ENCODE measurements around the gene COQ10A. TPM values are rescaled to one million over a fixed set of nuclear protein-coding genes. Genes with fewer than 3 reads are reported as not detected.
A peak's percentile ranks its signal among the peaks of the same experiment; 100 is the strongest.

COQ10A gene
- total and polyA plus RNA-seq, 11 donors: 45.7 to 250 (median 129) TPM

GRCh38 chr12:56223571-56224101, 43.1 kb upstream of the COQ10A start:
- DNase-seq: no peak
- Histone ChIP-seq H3K27me3 (no peaks in the 10 kb centered on the region), H3K36me3 (peaks cover 0 to 17% (median 8%) of the 10 kb centered on the region in 9 donors), H3K4me3 (peak overlapping the region in 10 of 12 donors; percentile 57 to 97 (median 66)), H3K27ac (peak overlapping the region; percentile 19 to 98 (median 86)), H3K4me1 (peaks cover 8 to 51% (median 41%) of the 10 kb centered on the region in 12 donors), H3K9me3 (no peaks in the 10 kb centered on the region)
- intact Hi-C loops (cut with DNase I): loop anchor here in 9 of 10 donors (1.0 to 10.0 kb wide), 11 partner anchors 30 to 241 kb away; partner anchors contain the start of genes ANKRD52 (in 6 of the 9), ZC3H10 (in 6 of the 9), CS (in 1 of the 9) and ESYT1 (in 1 of the 9)
- TF ChIP-seq CTCF (IDR thresholded peaks at IDR 0.05) (no peak), POLR2A (IDR thresholded peaks at IDR 0.05) (no peak)
- no peak for ATAC-seq
- 23 to 27% (median 25%) methylated on average over 15 of the region's 15 CpGs for WGBS, 4 donors

GRCh38 chr12:56224102-56224701, 42.5 kb upstream of the COQ10A start, which contains the start of gene NABP2:
Gene NABP2 (plus strand): TSS chr12:56224342. CDS start chr12:56224857, 515 bp downstream.
- no peaks in the 10 kb centered on the region for H3K9me3 ChIP-seq
- ATAC-seq (peak; percentile 80 to 90 (median 85)), DNase-seq (peak; percentile 98 to 99 (median 99))
- H3K36me3 ChIP-seq: peaks cover 0 to 23% (median 12%) of the 10 kb centered on the region in 9 donors
- peaks cover 8 to 46% (median 37%) of the 10 kb centered on the region in 12 donors for H3K4me1 ChIP-seq
- TF ChIP-seq CTCF (IDR thresholded peaks at IDR 0.05): peak; percentile 66 to 98 (median 91)
- peak in 1 of 2 donors; percentile 55 for TF ChIP-seq POLR2A (IDR thresholded peaks at IDR 0.05)
- H3K27ac ChIP-seq: peak within 1 kb of the TSS; percentile 19 to 98 (median 92)
- WGBS, 4 donors: 1 to 2% (median 1%) methylated on average over 15 to 41 of the region's 41 CpGs
- no peaks in the 10 kb centered on the region for H3K27me3 ChIP-seq
- intact Hi-C loops (cut with DNase I): loop anchor here in 8 of 10 donors (1.0 to 10.0 kb wide), 10 partner anchors 31 to 241 kb away; partner anchors contain the start of genes ANKRD52 (in 6 of the 8), ZC3H10 (in 4 of the 8), ESYT1 (in 1 of the 8) and SMARCC2 (in 1 of the 8)
- peak within 1 kb of the TSS; percentile 52 to 97 (median 66) for H3K4me3 ChIP-seq

GRCh38 chr12:56224954-56225353, 41.8 kb upstream of the COQ10A start:
- H3K4me1 ChIP-seq: peaks cover 8 to 41% (median 32%) of the 10 kb centered on the region in 12 donors
- peak overlapping the region in 9 of 12 donors; percentile 71 to 98 (median 84) for H3K27ac ChIP-seq
- DNase-seq (peak in 1 of 5 donors; percentile 13), ATAC-seq (no peak)
- H3K9me3 ChIP-seq: no peaks in the 10 kb centered on the region
- 57 to 72% (median 68%) methylated on average over 7 to 11 of the region's 11 CpGs for WGBS, 4 donors
- peak overlapping the region in 11 of 12 donors; percentile 52 to 97 (median 66) for H3K4me3 ChIP-seq
- H3K36me3 ChIP-seq: peaks cover 0 to 27% (median 12%) of the 10 kb centered on the region in 9 donors
- no peaks in the 10 kb centered on the region for H3K27me3 ChIP-seq
- intact Hi-C loops (cut with DNase I): loop anchor here in 9 of 10 donors (1.0 to 10.0 kb wide), 11 partner anchors 32 to 240 kb away; partner anchors contain the start of genes ANKRD52 (in 6 of the 9), ZC3H10 (in 4 of the 9), ESYT1 (in 1 of the 9) and SMARCC2 (in 1 of the 9)
- no peak for TF ChIP-seq POLR2A (IDR thresholded peaks at IDR 0.05)
- no peak for TF ChIP-seq CTCF (IDR thresholded peaks at IDR 0.05)

GRCh38 chr12:56229082-56229481, 37.7 kb upstream of the COQ10A start:
- WGBS, 4 donors: 78 to 82% (median 80%) methylated on average over 7 of the region's 7 CpGs

More at GRCh38 chr12:56229082-56229481, 37.7 kb upstream of the COQ10A start:
- intact Hi-C loops (cut with DNase I): loop anchor here in 2 of 10 donors (5.0 to 10.0 kb wide), 2 partner anchors 37 to 236 kb away; partner anchors contain the start of gene SPRYD4 (in 1 of the 2)
- Histone ChIP-seq H3K27ac (no peak overlapping the region), H3K4me1 (peaks cover 0 to 8% (median 7%) of the 10 kb centered on the region in 12 donors), H3K36me3 (peaks cover 0 to 27% (median 12%) of the 10 kb centered on the region in 9 donors), H3K27me3 (no peaks in the 10 kb centered on the region), H3K4me3 (no peak overlapping the region), H3K9me3 (no peaks in the 10 kb centered on the region)
- TF ChIP-seq CTCF (IDR thresholded peaks at IDR 0.05): no peak
- TF ChIP-seq POLR2A (IDR thresholded peaks at IDR 0.05): no peak
- ATAC-seq (no peak), DNase-seq (no peak)

Data from heart left ventricle (tissue), 16 donors.